Adrenal gland (tissue), 5 donors: ENCODE results near the gene P2RY2.

Experiments
- CTCF ChIP-seq, 6 experiments: fragments of 450-650 bp in 4 of 6; fragments of 200-600 bp in 2 of 6; sonication (generic) in 1 of 6; IDR thresholded peaks; 1 replicate in 5 of 6; 2 replicates in 1 of 6; pipeline versions ENCODE4 v1.5.1 to v1.8.0; 2016 to 2021; ENCODE audit warnings: antibody characterized with exemption in 6 of 6, mild to moderate bottlenecking in 2 of 6, moderate library complexity in 1 of 6
- POLR2A ChIP-seq, 2 donors: fragments of 450-650 bp; IDR thresholded peaks; one replicate each; pipeline ENCODE4 v1.6.1; 2017; ENCODE audit warnings: antibody characterized with exemption in 2 of 2, mild to moderate bottlenecking in 2 of 2, moderate library complexity in 1 of 2
- donor health status: DM: no; HTN: no; CAD: no.

DNA sequence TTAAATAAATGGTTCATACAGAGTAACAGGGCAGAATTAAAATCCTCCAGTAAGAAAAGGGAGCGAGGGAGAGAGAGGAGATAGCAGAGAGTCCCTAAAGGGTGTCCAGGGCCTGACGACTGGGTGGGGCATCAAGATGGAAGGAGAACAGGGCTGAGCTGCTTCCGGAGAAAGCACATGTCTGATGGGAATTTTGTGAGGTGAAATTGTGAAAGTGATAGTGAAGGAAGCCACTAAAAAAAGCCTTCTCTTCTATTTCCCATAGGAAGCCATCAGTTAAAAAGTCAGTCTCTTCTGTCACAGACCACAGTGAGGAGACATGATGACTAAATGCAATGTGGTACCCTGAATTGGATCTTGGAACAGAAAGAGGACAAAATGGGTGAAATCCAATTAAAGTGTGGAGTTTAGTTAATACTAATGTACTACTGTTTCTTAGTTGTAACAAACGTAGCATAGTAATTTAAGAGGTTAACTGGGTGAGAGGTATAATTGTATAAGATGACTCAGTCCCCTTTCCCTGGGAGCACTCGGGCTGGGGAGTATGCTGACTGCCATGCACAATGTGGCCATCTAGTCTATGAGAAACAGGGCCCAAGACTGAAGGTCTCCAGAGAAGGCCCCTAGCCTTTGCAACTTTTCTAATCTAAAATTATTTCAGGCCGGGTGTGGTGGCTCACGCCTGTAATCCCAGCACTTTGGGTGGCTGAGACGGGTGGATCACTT, 46.5 kb upstream of the P2RY2 start:
- no peak for TF ChIP-seq POLR2A (IDR thresholded peaks at IDR 0.05)
- no peak for TF ChIP-seq CTCF (IDR thresholded peaks at IDR 0.05)
